ENCODE results near the gene TM9SF1. TPM values are rescaled to one million over a fixed set of nuclear protein-coding genes. Genes with fewer than 3 reads are reported as not detected.

TM9SF1 gene
- total and polyA plus RNA-seq, 2 of the 13 experiments (the other 11 are each of a cell fraction or from before 2014, with no cell fraction given) = 83.2 to 110 TPM

DNA sequence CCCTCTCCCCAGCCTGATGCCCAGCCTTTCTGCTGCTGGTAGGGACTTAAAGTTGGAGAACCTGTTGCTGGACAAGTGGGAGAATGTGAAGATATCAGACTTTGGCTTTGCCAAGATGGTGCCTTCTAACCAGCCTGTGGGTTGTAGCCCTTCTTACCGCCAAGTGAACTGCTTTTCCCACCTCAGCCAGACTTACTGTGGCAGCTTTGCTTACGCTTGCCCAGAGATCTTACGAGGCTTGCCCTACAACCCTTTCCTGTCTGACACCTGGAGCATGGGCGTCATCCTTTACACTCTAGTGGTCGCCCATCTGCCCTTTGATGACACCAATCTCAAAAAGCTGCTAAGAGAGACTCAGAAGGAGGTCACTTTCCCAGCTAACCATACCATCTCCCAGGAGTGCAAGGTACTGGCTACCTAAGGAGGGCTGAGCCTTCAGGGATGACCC is 11.9 kb upstream of the TM9SF1 start (continued):
- TF ChIP-seq, protein P1, sequence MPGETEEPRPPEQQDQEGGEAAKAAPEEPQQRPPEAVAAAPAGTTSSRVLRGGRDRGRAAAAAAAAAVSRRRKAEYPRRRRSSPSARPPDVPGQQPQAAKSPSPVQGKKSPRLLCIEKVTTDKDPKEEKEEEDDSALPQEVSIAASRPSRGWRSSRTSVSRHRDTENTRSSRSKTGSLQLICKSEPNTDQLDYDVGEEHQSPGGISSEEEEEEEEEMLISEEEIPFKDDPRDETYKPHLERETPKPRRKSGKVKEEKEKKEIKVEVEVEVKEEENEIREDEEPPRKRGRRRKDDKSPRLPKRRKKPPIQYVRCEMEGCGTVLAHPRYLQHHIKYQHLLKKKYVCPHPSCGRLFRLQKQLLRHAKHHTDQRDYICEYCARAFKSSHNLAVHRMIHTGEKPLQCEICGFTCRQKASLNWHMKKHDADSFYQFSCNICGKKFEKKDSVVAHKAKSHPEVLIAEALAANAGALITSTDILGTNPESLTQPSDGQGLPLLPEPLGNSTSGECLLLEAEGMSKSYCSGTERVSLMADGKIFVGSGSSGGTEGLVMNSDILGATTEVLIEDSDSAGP (CRISPR knock-in tag; IDR thresholded peaks at IDR 0.05; ENCODE audit: borderline replicate concordance) = 0 out of 2 replicates have a peak, but pooled peaks have one; percentile 20
- TF ChIP-seq ZNF841 (CRISPR knock-in tag; IDR thresholded peaks at IDR 0.05; ENCODE audit: borderline replicate concordance) (no peak), TBX2 (CRISPR knock-in tag; IDR thresholded peaks at IDR 0.05; ENCODE audit: borderline replicate concordance) (0 out of 2 replicates have a peak, but pooled peaks have one; percentile 36), ZBTB20 (CRISPR knock-in tag; IDR thresholded peaks at IDR 0.05; ENCODE audit: borderline replicate concordance, low read depth) (no peak), ZNF567 (CRISPR knock-in tag; IDR thresholded peaks at IDR 0.05; ENCODE audit: borderline replicate concordance) (no peak), ARNT (IDR thresholded peaks at IDR 0.05) (no peak), KAT7 (CRISPR knock-in tag; IDR thresholded peaks at IDR 0.05; ENCODE audit: borderline replicate concordance) (no peak), MTF1 (CRISPR knock-in tag; IDR thresholded peaks at IDR 0.05) (no peak), SAFB2 (CRISPR knock-in tag; IDR thresholded peaks at IDR 0.05; ENCODE audit: borderline replicate concordance, low read depth) (0 out of 2 replicates have a peak, but pooled peaks have one; percentile 10), JUNB (CRISPR knock-in tag; IDR thresholded peaks at IDR 0.05; ENCODE audit: borderline replicate concordance) (peak; percentile 35; the same call in 1 of the 2 replicates), NFIB (CRISPR knock-in tag; IDR thresholded peaks at IDR 0.05; ENCODE audit: borderline replicate concordance) (0 out of 2 replicates have a peak, but pooled peaks have one; percentile 6), DR1 (CRISPR knock-in tag; IDR thresholded peaks at IDR 0.05) (no peak), ZNF382 (CRISPR knock-in tag; IDR thresholded peaks at IDR 0.05; ENCODE audit: borderline replicate concordance) (no peak), CREB1 (IDR thresholded peaks at IDR 0.05) (no peak), CREB1 (CRISPR knock-in tag; IDR thresholded peaks at IDR 0.05) (no peak)
- TF ChIP-seq, protein P2, sequence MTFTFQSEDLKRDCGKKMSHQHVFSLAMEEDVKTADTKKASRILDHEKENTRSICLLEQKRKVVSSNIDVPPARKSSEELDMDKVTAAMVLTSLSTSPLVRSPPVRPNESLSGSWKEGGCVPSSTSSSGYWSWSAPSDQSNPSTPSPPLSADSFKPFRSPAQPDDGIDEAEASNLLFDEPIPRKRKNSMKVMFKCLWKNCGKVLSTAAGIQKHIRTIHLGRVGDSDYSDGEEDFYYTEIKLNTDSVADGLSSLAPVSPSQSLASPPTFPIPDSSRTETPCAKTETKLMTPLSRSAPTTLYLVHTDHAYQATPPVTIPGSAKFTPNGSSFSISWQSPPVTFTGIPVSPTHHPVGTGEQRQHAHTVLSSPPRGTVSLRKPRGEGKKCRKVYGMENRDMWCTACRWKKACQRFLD (CRISPR knock-in tag; IDR thresholded peaks at IDR 0.05; ENCODE audit: borderline replicate concordance) = no peak
- TF ChIP-seq, protein P3, sequence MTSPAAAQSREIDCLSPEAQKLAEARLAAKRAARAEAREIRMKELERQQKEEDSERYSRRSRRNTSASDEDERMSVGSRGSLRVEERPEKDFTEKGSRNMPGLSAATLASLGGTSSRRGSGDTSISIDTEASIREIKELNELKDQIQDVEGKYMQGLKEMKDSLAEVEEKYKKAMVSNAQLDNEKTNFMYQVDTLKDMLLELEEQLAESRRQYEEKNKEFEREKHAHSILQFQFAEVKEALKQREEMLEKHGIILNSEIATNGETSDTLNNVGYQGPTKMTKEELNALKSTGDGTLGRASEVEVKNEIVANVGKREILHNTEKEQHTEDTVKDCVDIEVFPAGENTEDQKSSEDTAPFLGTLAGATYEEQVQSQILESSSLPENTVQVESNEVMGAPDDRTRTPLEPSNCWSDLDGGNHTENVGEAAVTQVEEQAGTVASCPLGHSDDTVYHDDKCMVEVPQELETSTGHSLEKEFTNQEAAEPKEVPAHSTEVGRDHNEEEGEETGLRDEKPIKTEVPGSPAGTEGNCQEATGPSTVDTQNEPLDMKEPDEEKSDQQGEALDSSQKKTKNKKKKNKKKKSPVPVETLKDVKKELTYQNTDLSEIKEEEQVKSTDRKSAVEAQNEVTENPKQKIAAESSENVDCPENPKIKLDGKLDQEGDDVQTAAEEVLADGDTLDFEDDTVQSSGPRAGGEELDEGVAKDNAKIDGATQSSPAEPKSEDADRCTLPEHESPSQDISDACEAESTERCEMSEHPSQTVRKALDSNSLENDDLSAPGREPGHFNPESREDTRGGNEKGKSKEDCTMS (CRISPR knock-in tag; conservative IDR thresholded peaks at IDR 0.05) = no peak
- TF ChIP-seq, protein P4, sequence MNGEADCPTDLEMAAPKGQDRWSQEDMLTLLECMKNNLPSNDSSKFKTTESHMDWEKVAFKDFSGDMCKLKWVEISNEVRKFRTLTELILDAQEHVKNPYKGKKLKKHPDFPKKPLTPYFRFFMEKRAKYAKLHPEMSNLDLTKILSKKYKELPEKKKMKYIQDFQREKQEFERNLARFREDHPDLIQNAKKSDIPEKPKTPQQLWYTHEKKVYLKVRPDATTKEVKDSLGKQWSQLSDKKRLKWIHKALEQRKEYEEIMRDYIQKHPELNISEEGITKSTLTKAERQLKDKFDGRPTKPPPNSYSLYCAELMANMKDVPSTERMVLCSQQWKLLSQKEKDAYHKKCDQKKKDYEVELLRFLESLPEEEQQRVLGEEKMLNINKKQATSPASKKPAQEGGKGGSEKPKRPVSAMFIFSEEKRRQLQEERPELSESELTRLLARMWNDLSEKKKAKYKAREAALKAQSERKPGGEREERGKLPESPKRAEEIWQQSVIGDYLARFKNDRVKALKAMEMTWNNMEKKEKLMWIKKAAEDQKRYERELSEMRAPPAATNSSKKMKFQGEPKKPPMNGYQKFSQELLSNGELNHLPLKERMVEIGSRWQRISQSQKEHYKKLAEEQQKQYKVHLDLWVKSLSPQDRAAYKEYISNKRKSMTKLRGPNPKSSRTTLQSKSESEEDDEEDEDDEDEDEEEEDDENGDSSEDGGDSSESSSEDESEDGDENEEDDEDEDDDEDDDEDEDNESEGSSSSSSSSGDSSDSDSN (CRISPR knock-in tag; IDR thresholded peaks at IDR 0.05) = no peak
- TF ChIP-seq, protein P5, sequence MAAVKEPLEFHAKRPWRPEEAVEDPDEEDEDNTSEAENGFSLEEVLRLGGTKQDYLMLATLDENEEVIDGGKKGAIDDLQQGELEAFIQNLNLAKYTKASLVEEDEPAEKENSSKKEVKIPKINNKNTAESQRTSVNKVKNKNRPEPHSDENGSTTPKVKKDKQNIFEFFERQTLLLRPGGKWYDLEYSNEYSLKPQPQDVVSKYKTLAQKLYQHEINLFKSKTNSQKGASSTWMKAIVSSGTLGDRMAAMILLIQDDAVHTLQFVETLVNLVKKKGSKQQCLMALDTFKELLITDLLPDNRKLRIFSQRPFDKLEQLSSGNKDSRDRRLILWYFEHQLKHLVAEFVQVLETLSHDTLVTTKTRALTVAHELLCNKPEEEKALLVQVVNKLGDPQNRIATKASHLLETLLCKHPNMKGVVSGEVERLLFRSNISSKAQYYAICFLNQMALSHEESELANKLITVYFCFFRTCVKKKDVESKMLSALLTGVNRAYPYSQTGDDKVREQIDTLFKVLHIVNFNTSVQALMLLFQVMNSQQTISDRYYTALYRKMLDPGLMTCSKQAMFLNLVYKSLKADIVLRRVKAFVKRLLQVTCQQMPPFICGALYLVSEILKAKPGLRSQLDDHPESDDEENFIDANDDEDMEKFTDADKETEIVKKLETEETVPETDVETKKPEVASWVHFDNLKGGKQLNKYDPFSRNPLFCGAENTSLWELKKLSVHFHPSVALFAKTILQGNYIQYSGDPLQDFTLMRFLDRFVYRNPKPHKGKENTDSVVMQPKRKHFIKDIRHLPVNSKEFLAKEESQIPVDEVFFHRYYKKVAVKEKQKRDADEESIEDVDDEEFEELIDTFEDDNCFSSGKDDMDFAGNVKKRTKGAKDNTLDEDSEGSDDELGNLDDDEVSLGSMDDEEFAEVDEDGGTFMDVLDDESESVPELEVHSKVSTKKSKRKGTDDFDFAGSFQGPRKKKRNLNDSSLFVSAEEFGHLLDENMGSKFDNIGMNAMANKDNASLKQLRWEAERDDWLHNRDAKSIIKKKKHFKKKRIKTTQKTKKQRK (IDR thresholded peaks at IDR 0.05; ENCODE audit: low read length) = no peak
